Measurements from ENCODE around the gene BCL2.

- TF ChIP-seq CTCF (IDR thresholded peaks at IDR 0.05) (no peak), EP300 (IDR thresholded peaks at IDR 0.05) (no peak)
Measured at GRCh38 chr18:63107171-63107845, 212.3 kb downstream of the BCL2 start.

Measured in sigmoid colon (tissue), 4 donors.